Liver (tissue), 9 donors: Measurements from ENCODE around the gene KCNE3. TPM values are rescaled to one million over a fixed set of nuclear protein-coding genes. Genes with fewer than 3 reads are reported as not detected.

Experiments
- DNase-seq: peaks from one replicate; pipeline ENCODE4 v3.0.0-alpha.2; 2017; ENCODE audit warnings: low spot score
- H3K27ac ChIP-seq, 2 donors: one replicate each; pipeline ENCODE4 v1.7.0; 2013; ENCODE audit warnings: inconsistent platforms in 2 of 2, low read length in 2 of 2, control low read depth in 1 of 2, low read depth in 1 of 2, mild to moderate bottlenecking in 1 of 2
- H3K27me3 ChIP-seq, 4 donors: one replicate each; pipeline versions ENCODE4 v1.6.1 to v1.7.0; 2013; ENCODE audit warnings: low read length in 3 of 4, inconsistent platforms in 1 of 4, mild to moderate bottlenecking in 1 of 4, moderate library complexity in 1 of 4; ENCODE audit not compliant: control insufficient read depth in 4 of 4, insufficient read depth in 4 of 4
- H3K36me3 ChIP-seq, 4 donors: one replicate each; pipeline versions ENCODE4 v1.6.1 to v1.7.0; 2013; ENCODE audit warnings: low read length in 3 of 4, mild to moderate bottlenecking in 3 of 4, low read depth in 1 of 4, moderate library complexity in 1 of 4; ENCODE audit not compliant: control insufficient read depth in 4 of 4, insufficient read depth in 3 of 4
- H3K4me1 ChIP-seq, 4 donors: one replicate each; pipeline versions ENCODE4 v1.6.1 to v1.7.0; 2013; ENCODE audit warnings: low read length in 3 of 4, mild to moderate bottlenecking in 3 of 4, moderate library complexity in 1 of 4; ENCODE audit not compliant: control insufficient read depth in 4 of 4, insufficient read depth in 4 of 4
- H3K4me3 ChIP-seq, 3 donors: one replicate each; pipeline versions ENCODE4 v1.6.1 to v1.7.0; 2013; ENCODE audit warnings: low read length in 3 of 3, control low read depth in 1 of 3, low read depth in 1 of 3, mild to moderate bottlenecking in 1 of 3
- H3K9ac ChIP-seq, 2 donors: one replicate each; pipeline ENCODE4 v1.7.0; 2013; ENCODE audit warnings: low read length in 2 of 2, mild to moderate bottlenecking in 2 of 2, moderate library complexity in 2 of 2, control low read depth in 1 of 2, low read depth in 1 of 2
- H3K9me3 ChIP-seq, 4 donors: one replicate each; pipeline versions ENCODE4 v1.6.1 to v1.7.0; 2013; ENCODE audit warnings: low read length in 3 of 4; ENCODE audit not compliant: control insufficient read depth in 4 of 4
- ATF3 ChIP-seq: IDR thresholded peaks from 2 replicates; pipeline ENCODE4 v1.6.1; 2016; ENCODE audit warnings: antibody characterized with exemption
- CTCF ChIP-seq: fragments of 150-350 bp; IDR thresholded peaks from 2 replicates; pipeline ENCODE4 v1.5.1; 2017; ENCODE audit warnings: improper control_type of control experiment, low read depth, low read length; ENCODE audit not compliant: missing input control
- EGR1 ChIP-seq, 2 donors: IDR thresholded peaks; 2 replicates each; pipeline ENCODE4 v1.6.1; 2016 to 2018; ENCODE audit warnings: antibody characterized with exemption in 2 of 2, low read depth in 2 of 2
- FOXA1 ChIP-seq: IDR thresholded peaks from 2 replicates; pipeline ENCODE4 v1.6.1; 2016; ENCODE audit warnings: antibody characterized with exemption
- GABPA ChIP-seq, 2 donors: IDR thresholded peaks in 1 of 2; conservative IDR thresholded peaks in 1 of 2; 2 replicates each; pipeline ENCODE4 v1.6.1; 2016; ENCODE audit warnings: antibody characterized with exemption in 2 of 2, mild to moderate bottlenecking in 1 of 2, moderate library complexity in 1 of 2
- HNF4A ChIP-seq, 2 donors: conservative IDR thresholded peaks; 2 replicates each; pipeline ENCODE4 v1.6.1; 2016; ENCODE audit warnings: antibody characterized with exemption in 2 of 2, mild to moderate bottlenecking in 2 of 2
- HNF4G ChIP-seq: IDR thresholded peaks from 2 replicates; pipeline ENCODE4 v1.6.1; 2016; ENCODE audit warnings: antibody characterized with exemption
- JUND ChIP-seq, 2 donors: IDR thresholded peaks; 2 replicates each; pipeline ENCODE4 v1.6.1; 2016; ENCODE audit warnings: antibody characterized with exemption in 2 of 2
- MAX ChIP-seq: IDR thresholded peaks from 2 replicates; pipeline ENCODE4 v1.6.1; 2016; ENCODE audit warnings: antibody characterized with exemption
- NR2F2 ChIP-seq: IDR thresholded peaks from 2 replicates; pipeline ENCODE4 v1.6.1; 2016; ENCODE audit warnings: antibody characterized with exemption
- RAD21 ChIP-seq, 2 donors: IDR thresholded peaks; 2 replicates each; pipeline ENCODE4 v1.6.1; 2016; ENCODE audit warnings: antibody characterized with exemption in 2 of 2, mild to moderate bottlenecking in 2 of 2
- REST ChIP-seq: IDR thresholded peaks from 2 replicates; pipeline ENCODE4 v1.6.1; 2016; ENCODE audit warnings: antibody characterized with exemption, mild to moderate bottlenecking
- SP1 ChIP-seq: IDR thresholded peaks from 2 replicates; pipeline ENCODE4 v1.6.1; 2018; ENCODE audit warnings: antibody characterized with exemption, mild to moderate bottlenecking
- TAF1 ChIP-seq: conservative IDR thresholded peaks from 2 replicates; pipeline ENCODE4 v1.6.1; 2016; ENCODE audit warnings: antibody characterized with exemption, mild to moderate bottlenecking
- YY1 ChIP-seq: IDR thresholded peaks from 2 replicates; pipeline ENCODE4 v1.6.1; 2016; ENCODE audit warnings: antibody characterized with exemption, mild to moderate bottlenecking
- ZBTB33 ChIP-seq: IDR thresholded peaks from 2 replicates; pipeline ENCODE4 v1.6.1; 2016; ENCODE audit warnings: antibody characterized with exemption
- WGBS: extraction: QIAGEN DNeasy Blood & Tissue Kit; methylation state at CpG from one replicate; pipeline ENCODE4 v1.1.7; 2013; 5-methylcytosine and 5-hydroxymethylcytosine counted together
- polyA plus RNA-seq, 2 donors: library from polyadenylated mRNA; stranded (reverse) in 1 of 2; unstranded in 1 of 2; fragments of 200-250 nt in 1 of 2; fragments of >200 nt in 1 of 2; fragmentation: Nextera tagmentation in 1 of 2; extraction: Ambion mirVana in 1 of 2; gene quantifications; one replicate each; pipeline versions ENCODE4 v1.2.1 to v1.2.3, GENCODE V29; 2013 to 2015
- total RNA-seq, 2 donors: library from RNA; depleted of rRNA; stranded (reverse); fragments of >200 nt; gene quantifications; one replicate each; pipeline ENCODE4 v1.2.3, GENCODE V29; 2014
- donor health status: healthy.
- donor health status: healthy.
- donor health status: healthy.
- donor health status: healthy.
- donor health status: healthy.

Gene KCNE3
- total and polyA plus RNA-seq, 4 donors: 1.4 to 22.9 (median 3.8) TPM

GRCh38 chr11:74468936-74469335, 1.6 kb upstream of the KCNE3 start:
- Histone ChIP-seq H3K27me3 (no peaks in the 10 kb centered on the region), H3K9ac (no peak overlapping the region), H3K4me1 (peaks cover 0 to 9% (median 2%) of the 10 kb centered on the region in 4 donors), H3K9me3 (no peaks in the 10 kb centered on the region), H3K4me3 (no peak overlapping the region), H3K36me3 (no peaks in the 10 kb centered on the region), H3K27ac (no peak overlapping the region)
- TF ChIP-seq MAX (no peak), GABPA (IDR thresholded peaks at IDR 0.05 in 1 of 2, conservative IDR thresholded peaks at IDR 0.05 in 1 of 2) (no peak), YY1 (no peak), FOXA1 (no peak), CTCF (no peak), SP1 (no peak), RAD21 (IDR thresholded peaks at IDR 0.05) (no peak), JUND (IDR thresholded peaks at IDR 0.05) (no peak), ATF3 (no peak), ZBTB33 (no peak), HNF4G (no peak), REST (no peak), HNF4A (conservative IDR thresholded peaks at IDR 0.05) (no peak)
- WGBS: 89% methylated on average over 1 of the region's 1 CpG
- DNase-seq: no peak

GRCh38 chr11:74468521-74468920, 1.2 kb upstream of the KCNE3 start:
- DNase-seq: no peak
- H3K27me3 ChIP-seq: no peaks in the 10 kb centered on the region
- H3K9me3 ChIP-seq: no peaks in the 10 kb centered on the region
- no peak overlapping the region for H3K27ac ChIP-seq
- no peak for TF ChIP-seq GABPA (IDR thresholded peaks at IDR 0.05 in 1 of 2, conservative IDR thresholded peaks at IDR 0.05 in 1 of 2)
- no peak for TF ChIP-seq JUND (IDR thresholded peaks at IDR 0.05)
- no peak for TF ChIP-seq RAD21 (IDR thresholded peaks at IDR 0.05)
- no peak for TF ChIP-seq EGR1 (IDR thresholded peaks at IDR 0.05; ENCODE audit: low read depth in 2 of 2)
- no peak for TF ChIP-seq TAF1
- TF ChIP-seq YY1: no peak
- no peak for TF ChIP-seq NR2F2
- H3K9ac ChIP-seq: no peak overlapping the region
- no peak overlapping the region for H3K4me3 ChIP-seq
- no peaks in the 10 kb centered on the region for H3K36me3 ChIP-seq
- H3K4me1 ChIP-seq: peaks cover 0 to 9% (median 2%) of the 10 kb centered on the region in 4 donors
